Sigmoid colon (tissue), 3 donors: Measurements from ENCODE around the gene CLCN1.

ENCODE experiments used
- CTCF ChIP-seq, 4 experiments: fragments of 450-650 bp in 3 of 4; fragments of 200-600 bp in 1 of 4; IDR thresholded peaks; one replicate each; pipeline ENCODE4 v1.5.1; 2016 to 2019; ENCODE audit warnings: antibody characterized with exemption in 4 of 4, mild to moderate bottlenecking in 3 of 4, moderate library complexity in 2 of 4
- POLR2A ChIP-seq, 2 donors: fragments of 450-650 bp; IDR thresholded peaks; one replicate each; pipeline ENCODE4 v1.6.1; 2016; ENCODE audit warnings: antibody characterized with exemption in 2 of 2, mild to moderate bottlenecking in 2 of 2, moderate library complexity in 2 of 2

- TF ChIP-seq CTCF (IDR thresholded peaks at IDR 0.05) (no peak), POLR2A (IDR thresholded peaks at IDR 0.05) (no peak)
These were observed 80.3 kb downstream of the CLCN1 start for GRCh38 chr7:143396182-143396581.
